Skeletal muscle cell (primary cell): Measurements from ENCODE around the gene SLC15A5.

ENCODE experiments used
- DNase-seq: peaks from one replicate; pipeline ENCODE4 v3.0.0-alpha.2; 2010; ENCODE audit warnings: low read depth
- H3K4me3 ChIP-seq: 2 replicates; pipeline ENCODE4 v1.5.1; 2011; ENCODE audit warnings: low read depth, mild to moderate bottlenecking, control low read depth, low read length, moderate library complexity

SLC15A5 gene

DNA sequence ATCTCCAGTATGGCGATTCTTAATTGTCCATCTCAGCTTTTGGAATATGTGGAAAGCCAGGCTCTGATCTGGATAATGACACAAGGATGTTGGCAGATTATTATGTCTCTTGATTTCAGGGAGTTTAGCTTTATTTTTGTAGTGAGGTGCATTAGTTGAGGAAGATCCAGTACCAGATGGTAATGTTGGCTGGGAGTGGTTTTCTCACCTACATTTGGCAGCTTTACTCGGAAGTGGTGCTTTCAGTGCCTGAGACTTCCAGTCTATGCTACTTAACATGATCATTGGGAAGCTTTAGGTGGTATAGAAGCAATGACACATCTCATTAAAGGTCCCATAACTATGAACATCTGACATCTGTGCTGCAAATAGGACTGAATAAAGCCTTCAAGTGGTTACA, 7.5 kb downstream of the SLC15A5 start:
- no peak for DNase-seq
- no peak overlapping the region for H3K4me3 ChIP-seq

DNA sequence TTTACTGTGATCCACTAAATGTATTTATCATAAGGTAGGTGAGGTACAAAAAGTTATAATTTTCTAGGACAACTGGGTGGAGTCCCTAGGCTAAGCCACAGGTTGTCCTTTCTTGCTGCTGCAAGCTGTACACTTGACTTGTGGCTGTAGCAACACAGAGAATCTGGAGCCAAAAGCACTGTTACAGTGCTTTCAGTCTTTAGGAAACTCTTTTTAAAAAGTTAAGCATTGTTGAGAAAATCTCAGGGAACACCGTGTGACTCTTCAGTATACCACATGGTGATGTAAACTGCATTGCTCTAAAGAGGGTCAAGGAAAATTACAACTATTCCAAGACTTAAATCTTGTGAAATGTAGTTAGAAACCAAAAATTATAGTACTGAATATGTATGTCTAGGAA, 11.4 kb downstream of the SLC15A5 start:
- H3K4me3 ChIP-seq, result no peak overlapping the region
- DNase-seq, result peak; percentile 15

DNA sequence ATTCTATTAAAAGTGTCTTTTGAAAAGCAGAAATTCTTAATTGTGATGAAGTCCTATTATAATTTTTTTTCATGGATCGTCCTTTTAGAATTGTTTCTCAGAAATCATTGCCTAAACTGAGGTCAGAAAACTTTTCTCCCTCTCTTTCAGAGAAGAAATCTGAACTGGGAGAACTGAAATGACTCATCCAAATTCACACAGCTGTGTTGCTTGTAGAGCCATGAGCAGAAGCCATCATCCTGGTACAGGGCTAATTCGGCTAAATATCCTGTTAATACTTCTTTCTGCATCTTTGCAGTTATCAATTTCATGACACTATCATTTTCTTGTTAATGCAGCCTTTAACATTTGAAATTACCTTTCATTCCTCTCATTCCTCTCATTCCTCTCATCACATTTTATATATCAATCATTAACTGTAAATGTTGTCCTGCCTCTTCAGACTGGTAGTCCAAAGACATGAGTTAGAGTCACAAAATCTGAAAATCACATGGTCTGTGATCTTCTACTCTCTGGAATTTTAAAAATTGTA, 15.5 kb downstream of the SLC15A5 start:
- DNase-seq, result no peak
- no peak overlapping the region for H3K4me3 ChIP-seq

DNA sequence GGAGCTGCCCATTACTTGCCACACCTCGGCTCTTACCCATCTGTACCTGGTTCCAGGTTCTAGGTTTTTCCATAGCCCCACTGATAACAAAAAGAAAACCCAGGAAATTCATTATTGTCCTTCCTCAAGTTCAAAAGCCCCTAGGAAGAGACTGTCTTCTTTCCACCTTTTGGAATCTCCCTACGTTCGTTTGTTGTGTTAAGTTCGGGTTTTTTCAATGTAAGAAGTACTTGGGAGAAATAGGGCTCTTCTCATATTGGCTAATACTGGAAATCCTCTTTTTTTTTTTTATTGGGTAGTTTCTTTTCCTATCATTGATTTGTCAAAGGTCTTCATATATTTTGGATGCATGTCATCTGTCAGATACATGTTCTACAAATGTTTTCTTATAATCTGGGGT, 17.3 kb downstream of the SLC15A5 start:
- H3K4me3 ChIP-seq, result no peak overlapping the region
- no peak for DNase-seq

DNA sequence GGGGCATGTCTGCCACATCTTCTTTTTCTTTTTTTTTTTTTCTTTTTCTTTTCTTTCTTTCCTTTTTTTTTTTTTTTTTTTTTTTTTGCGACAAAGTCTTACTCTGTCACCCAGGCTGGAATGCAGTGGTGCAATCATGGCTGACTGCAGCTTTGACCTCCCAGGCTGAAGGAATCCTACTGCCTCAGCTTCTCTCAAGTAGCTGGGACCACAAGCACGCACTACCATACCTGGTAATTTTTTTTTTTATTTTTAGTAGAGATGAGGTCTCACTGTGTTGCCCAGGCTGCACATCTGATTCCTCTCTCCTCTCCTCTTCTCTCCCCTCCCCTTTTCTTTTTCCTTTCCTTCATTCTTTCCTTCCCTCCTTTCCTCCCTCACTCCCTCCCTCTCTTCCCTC, 18.5 kb downstream of the SLC15A5 start:
- DNase-seq, result peak; percentile 4
- H3K4me3 ChIP-seq, result no peak overlapping the region

DNA sequence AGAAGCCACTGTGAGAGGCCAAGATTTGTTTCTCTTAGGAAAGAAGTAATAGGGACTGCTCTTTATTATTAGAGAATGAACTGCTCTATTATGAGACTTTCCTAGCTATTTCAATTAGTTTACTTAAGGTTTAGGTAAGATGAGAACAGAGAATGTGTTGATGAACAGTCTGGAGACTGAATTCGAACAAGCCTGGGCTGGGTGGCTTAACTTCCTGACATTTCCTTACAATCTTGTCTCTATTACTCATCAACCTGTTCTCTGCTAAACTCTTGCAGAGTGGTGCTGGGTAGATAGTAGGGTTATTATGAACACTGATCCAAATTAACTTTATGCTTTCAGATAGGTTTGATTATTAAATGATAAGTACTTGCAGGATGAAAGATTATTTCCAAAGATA, 31.2 kb downstream of the SLC15A5 start:
- DNase-seq, result no peak

DNA sequence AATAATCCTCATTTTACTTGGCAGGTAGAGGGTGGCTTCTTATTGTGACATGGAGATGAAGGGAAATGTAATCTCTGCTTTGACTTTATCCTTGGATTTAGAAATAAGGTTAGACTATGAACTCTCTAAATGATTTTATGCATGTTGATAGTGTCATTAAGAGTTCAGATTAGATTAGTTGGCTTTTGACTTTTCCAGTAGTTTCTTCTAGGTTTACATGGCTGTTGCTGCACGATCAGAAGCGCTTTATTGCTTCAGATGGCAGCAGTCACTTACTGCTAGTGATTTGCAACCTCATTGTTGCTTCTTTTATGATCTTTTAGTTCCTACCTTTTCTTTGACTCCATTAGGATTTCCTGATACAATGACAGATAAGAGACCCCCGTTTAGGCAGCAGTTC, 32.3 kb downstream of the SLC15A5 start:
- H3K4me3 ChIP-seq, result no peak overlapping the region
- DNase-seq, result no peak

More for the DNA sequence above, 31.2 kb downstream of the SLC15A5 start:
- H3K4me3 ChIP-seq, result no peak overlapping the region

DNA sequence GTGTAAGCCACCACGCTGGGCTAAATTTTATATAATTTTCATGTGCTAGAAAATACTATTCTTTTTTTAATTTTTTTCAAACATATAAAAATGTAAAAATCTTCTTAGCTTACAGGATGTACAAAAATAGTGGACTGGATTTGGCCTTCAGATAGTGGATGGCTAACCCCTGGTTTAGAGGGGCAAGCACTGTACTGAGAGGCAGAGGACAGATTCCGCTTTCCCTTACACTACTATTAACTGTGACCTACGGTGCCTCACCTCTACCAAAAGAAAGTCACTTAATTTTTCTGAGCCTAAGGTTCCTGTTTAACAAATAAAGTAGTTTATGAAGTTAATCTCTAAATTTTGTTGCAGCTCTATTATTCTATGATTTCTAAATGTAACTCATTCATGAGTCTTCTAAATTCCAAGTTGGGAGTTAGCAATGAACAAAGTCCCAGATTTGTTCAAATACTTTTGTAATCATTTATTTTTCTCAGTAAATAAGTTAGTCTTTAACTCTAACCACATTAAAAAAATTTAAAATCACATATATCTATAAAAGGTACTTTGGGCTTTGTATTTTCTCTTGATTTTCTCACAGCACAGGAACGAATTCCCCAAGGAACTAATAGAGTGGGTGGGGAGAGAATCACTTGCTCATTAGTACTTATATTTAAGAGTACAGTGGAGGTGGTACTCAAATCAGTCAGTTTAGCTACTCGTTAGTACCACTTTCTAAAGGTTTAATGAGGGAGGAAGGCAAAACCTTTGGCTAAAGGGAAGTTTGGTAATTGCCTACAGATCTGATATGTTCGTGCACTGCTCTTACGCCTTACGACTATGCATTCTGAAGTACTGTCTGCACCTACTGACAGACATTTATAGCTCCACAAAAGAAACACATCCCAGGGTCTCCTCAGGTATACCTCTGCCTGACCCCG, 33.7 kb downstream of the SLC15A5 start:
- no peak for DNase-seq
- H3K4me3 ChIP-seq, result no peak overlapping the region

DNA sequence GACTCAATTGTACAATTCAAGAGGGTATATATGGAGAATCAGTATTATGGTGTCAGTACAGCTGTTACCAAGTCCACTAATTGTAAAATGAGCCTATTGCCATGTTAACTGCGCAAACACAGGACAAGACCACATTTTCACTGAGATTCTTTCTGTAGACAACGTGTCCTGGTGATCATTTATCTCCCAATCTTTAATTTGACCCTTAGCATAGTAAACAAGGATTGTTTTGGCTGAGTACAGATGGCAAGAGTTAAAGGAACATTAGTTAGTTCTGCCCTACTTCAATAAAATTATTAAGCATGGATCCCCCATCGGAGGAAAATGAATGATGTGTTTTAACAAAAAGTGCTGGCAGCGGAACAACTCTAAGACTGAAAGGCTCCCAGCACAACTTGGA, 36.1 kb downstream of the SLC15A5 start:
- DNase-seq, result no peak
- no peak overlapping the region for H3K4me3 ChIP-seq

DNA sequence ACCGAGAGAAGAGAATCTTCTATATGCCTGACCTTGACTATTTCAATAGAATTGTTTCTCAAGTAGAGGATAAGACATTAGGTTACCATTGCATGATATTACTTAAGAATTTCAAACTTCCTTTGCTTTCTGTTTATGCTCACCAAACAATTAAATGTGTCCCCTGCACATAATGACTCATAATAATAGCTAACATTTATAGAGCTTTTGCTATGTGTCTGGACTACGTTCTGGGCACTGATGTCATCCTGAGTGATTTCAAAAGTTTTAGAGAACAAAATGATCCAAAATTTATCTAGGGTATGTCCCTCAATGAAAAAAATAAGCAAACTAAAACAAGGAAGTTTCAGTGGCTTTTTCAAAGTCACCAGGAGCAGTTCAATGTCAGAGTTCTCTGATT, 38.8 kb downstream of the SLC15A5 start:
- H3K4me3 ChIP-seq, result no peak overlapping the region
- peak; percentile 60 for DNase-seq

DNA sequence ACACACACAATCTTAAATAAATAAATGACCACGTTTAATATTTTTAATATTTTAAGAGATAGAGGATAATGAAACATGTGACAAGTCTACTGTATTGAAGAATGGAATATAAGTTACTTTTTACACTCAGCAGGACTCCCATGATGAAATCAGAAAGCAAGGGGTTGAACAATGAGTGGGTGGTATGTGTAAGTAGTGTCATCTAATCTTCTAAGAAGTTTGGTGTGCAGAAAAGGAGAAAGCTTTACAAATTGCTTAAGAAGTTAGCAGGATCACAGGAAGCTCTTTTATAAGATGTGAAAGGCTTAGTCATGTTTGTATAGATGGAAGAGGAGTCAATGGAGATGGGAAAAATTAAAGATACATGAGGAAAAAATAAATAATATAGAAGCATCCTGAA, 47.8 kb downstream of the SLC15A5 start:
- no peak overlapping the region for H3K4me3 ChIP-seq
- DNase-seq, result peak; percentile 62

DNA sequence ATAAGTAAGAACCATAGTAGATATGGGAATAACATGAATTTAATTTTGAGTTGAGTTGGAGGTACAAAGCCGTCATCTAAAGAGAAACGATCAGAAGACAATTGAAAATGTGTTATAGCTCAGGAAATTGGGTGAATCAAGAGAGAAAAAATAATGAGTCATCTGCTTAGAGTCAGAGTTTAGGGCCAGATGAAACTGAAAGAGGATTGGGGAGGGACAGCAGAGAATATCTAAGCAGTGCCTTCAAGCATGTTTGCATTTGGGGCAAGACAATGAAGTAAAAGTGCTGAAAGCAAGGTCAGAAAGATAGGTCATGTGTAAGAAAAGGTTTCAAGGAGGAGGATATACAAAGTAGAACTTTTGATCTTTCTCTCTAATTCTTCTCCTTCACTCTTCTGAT, 49.4 kb downstream of the SLC15A5 start:
- no peak overlapping the region for H3K4me3 ChIP-seq
- DNase-seq, result peak; percentile 31

DNA sequence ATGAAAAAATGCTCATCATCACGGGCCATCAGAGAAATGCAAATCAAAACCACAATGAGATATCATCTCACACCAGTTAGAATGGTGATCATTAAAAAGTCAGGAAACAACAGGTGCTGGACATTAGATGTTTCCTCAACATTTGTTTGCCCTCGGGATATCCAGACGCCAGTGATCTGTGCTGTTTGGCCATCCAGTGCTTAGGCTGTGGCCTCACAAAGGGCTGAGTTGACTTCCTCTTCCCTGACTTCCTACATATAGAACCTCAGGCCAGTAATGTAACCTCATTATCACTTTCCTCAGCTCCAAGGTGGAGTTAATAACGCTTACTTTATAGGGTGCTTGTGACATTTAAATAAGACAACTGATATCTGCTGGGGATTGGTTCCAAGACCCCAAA, 51.8 kb downstream of the SLC15A5 start:
- DNase-seq, result no peak
- H3K4me3 ChIP-seq, result no peak overlapping the region

DNA sequence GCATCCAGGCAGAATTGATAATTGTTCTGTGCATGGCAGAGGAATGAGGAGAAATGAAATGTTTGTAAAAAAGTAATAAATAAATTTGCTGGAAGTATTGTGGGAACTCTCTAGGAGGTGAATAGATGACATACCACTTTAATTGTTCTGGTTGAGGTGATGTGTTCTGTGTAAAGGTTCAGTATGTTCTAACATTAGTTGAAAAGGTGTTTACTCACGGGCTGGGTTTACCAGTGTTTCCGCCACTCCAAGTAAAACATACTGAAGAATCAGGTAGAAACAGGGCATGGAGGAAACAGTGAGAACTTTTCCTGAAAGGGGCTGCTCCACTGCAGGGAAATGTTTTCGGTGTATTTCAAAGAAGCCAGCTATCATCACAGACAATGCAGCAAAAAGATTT, 53.3 kb downstream of the SLC15A5 start:
- no peak for DNase-seq
- no peak overlapping the region for H3K4me3 ChIP-seq

DNA sequence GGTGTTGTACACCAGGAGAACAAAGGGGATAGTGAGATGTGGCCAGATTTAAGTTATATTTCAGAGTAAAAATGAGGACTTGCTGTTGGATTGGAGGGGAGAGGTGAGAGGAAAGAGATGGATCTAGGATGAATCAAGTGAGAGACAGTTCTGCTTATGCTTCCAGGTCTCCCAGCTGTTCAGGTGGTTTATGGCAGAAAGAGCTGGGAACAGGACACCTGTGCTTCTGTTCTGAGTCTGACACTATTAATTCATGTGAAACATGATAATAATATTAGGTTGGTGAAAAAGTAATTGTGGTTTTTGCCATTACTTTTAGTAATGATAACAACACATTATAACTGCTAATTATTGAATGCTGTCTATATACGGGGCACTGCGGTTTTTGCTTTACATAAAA, 55.7 kb downstream of the SLC15A5 start:
- no peak overlapping the region for H3K4me3 ChIP-seq

DNA sequence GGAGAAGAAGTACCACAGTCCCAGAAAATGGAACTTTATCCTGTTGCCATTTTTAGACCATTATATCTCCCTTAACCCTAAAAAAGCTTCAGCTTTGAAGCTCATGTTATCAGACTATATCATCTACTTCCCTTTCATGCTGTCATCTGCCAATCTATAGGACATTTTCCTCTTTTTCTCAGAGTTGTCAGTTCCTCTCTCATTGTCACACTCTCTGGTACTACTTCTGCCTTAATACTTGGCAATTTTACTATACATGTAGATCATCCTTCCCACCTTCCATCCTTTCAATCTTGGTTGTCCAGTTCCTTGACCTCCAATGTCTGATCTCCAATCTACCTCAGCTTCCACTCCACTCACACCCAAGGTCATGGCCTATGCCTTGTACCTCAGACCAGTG, 57.4 kb downstream of the SLC15A5 start:
- DNase-seq, result no peak
- H3K4me3 ChIP-seq, result no peak overlapping the region

More for the DNA sequence above, 55.7 kb downstream of the SLC15A5 start:
- DNase-seq, result no peak

DNA sequence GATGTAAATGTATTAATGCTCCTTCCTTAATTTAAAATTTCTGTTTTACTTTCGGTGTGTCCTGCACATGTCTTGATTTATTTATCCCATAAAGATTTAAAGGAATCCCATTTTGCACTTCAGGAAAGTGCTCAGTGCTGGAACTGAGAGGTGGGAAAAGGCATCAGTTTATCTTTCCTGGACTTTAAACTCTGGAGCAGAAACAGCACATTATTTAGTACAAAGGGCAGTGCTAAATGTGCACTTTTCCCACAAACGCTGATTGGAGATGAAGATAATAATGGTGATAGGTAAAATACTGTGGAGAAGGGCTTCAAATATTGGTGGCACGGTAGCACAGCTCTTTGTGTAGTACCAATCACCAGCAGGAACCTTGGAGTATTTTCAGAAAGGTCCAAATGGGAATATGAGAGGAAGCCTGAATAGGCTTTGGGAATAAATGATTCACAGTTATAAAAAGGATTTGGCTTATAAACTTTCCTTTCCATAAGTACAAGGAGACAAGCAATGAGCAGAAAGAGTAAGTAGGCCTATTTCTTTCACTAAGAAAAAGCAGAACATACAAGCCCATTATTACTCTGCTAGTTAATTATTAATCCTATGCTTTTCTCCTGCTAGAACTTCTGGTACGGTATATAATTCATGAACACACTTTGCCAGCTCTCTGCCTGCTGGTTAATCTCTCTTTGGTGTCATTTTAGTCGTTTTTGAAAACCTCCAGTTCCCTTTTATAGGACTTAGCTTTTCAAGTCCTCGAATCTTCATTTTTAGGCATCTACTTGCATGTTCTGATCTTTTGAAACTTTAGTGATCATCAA, 58.3 kb downstream of the SLC15A5 start:
- no peak overlapping the region for H3K4me3 ChIP-seq

DNA sequence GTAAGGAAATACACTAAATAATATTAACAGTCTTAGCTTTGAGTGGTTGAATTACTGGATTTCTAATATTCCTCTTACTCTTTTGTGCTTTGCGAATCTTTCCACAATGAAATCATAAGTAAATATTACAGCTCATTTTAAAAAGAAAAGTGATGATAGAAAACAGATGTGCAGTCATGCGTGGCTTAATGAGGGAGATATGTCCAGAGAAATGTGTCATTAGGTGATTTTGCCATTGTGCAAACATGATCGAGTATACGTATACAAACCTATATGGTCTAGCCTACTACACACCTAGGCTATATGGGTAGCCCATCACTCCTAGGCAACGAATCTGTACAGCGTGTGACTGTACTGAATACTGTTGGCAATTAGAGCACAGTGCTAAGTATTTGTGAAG, 59.3 kb downstream of the SLC15A5 start:
- DNase-seq, result no peak

More for the DNA sequence above, 58.3 kb downstream of the SLC15A5 start:
- no peak for DNase-seq

DNA sequence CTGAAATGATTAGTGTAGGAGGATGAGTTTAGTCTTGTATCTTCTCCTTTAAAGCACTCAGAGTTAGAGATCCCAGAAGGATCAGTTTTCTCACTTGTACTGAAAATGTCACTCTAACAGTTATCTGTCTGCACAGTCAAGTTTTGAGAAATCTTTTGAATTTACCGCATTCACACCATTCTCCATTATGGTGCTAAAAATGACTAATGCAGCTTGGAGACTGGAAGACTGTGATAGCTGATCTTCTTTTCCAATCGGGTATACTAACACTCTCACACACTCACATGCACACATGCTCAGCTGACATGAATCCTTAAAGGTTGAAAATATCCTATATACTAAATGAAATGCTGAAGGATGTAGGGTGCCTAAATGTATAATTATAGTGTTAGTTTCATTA, 65.8 kb downstream of the SLC15A5 start:
- H3K4me3 ChIP-seq, result no peak overlapping the region
- DNase-seq, result no peak

More for the DNA sequence above, 59.3 kb downstream of the SLC15A5 start:
- H3K4me3 ChIP-seq, result no peak overlapping the region

DNA sequence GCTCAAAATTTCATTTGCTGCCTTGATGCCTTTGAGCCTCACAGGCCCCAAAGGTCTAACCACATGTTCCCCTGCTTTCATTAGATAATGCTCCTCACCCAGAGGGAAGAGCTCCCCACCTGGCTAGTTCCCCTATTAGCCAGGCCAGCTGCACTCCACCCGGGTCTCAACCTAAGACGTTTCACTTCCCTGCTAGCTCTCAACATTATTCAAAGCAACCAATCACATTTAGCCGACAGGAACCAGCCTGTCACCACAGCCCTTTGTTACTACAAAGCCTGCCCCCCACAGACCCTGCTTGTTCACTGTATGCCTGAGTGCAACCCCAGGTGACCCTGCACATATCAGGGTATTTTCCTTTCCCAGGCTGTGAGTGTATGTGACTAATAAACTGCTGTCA, 78.6 kb downstream of the SLC15A5 start:
- no peak for DNase-seq
- no peak overlapping the region for H3K4me3 ChIP-seq
